Measurements from ENCODE around the gene STXBP6.

DNA sequence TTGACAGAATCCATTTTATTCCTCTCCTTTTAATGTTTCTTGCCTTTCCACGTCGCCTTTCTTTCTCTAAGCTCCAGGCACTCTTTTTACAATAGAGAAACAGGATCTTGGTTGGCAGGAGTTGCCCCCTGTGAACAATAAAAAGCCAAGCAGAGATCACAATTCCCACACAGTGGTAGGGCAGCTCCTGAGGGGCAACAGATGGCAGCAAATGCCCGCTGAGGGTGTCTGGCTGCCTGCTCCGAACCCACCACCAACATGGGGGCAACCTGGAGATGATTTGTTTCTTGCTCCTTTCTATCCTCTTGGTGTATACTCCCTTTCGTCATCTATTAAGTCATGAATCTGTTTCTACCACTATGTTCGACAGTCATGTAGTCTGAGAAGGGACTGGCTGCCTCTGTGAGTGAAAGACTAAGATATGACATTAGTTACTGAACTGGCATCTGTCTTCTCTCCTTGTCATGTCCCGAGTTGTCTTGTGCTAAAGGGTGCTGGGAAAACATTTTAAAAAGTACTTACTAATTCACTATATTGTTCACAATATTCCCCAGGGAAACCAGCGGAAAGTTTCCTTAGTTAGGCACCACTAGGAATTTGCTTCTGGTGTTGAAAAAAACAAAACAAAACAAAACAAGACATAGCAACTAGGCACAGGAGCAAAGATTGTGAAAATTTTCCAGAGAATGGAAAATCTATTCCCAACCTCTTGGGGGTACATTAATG lies 170.1 kb downstream of the STXBP6 start:
- no peak for TF ChIP-seq ZBTB33 (IDR thresholded peaks at IDR 0.05; ENCODE audit: extremely low read depth, insufficient replicate concordance, low read length)
- no peak for TF ChIP-seq CTCF (IDR thresholded peaks at IDR 0.05 in 2 of 3, conservative IDR thresholded peaks at IDR 0.05 in 1 of 3; ENCODE audit: borderline replicate concordance in 1 of 3, insufficient read depth in 1 of 3, low read depth in 2 of 3, low read length in 2 of 3)
- no peak for TF ChIP-seq EZH2 (IDR thresholded peaks at IDR 0.05)
- TF ChIP-seq EGR1 (IDR thresholded peaks at IDR 0.05; ENCODE audit: low read depth) = no peak
- TF ChIP-seq, protein P1, sequence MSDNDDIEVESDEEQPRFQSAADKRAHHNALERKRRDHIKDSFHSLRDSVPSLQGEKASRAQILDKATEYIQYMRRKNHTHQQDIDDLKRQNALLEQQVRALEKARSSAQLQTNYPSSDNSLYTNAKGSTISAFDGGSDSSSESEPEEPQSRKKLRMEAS (IDR thresholded peaks at IDR 0.05) = no peak
- no peak for TF ChIP-seq SP1 (IDR thresholded peaks at IDR 0.05; ENCODE audit: low read depth)
- no peak for TF ChIP-seq CEBPB (IDR thresholded peaks at IDR 0.05; ENCODE audit: low read depth)

Data from HCT116 (cell line).